ENCODE measurements around the gene VWF.

GRCh38 chr12:5989621-5990020 is 134.8 kb downstream of the VWF start:
- no peak for TF ChIP-seq POLR2A (IDR thresholded peaks at IDR 0.05)
- no peak for TF ChIP-seq CTCF (IDR thresholded peaks at IDR 0.05)
